ENCODE results near the gene ITPKC.

The ITPKC gene

DNA sequence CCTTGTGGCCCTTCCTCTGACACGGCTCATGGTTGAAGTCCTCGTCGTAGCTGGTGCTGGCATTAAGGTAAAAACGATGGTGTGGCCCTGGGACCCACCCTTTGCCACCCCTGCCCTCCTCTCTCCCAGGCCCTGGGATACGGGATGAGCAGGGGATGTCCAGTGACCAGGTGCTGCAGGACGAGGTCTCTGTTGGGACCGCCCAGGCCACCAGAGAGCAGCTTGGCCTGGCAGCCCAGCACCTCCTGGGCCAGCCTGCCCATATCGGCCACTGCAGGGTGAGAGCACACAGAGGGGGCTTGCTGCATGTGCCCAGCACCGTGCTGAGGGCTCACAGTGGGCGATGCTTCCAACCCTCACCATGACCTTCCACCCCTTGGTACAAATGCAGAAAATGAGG lies 27.0 kb downstream of the ITPKC start:
- no peak for DNase-seq (ENCODE audit: low read depth)
- TF ChIP-seq, protein P1, sequence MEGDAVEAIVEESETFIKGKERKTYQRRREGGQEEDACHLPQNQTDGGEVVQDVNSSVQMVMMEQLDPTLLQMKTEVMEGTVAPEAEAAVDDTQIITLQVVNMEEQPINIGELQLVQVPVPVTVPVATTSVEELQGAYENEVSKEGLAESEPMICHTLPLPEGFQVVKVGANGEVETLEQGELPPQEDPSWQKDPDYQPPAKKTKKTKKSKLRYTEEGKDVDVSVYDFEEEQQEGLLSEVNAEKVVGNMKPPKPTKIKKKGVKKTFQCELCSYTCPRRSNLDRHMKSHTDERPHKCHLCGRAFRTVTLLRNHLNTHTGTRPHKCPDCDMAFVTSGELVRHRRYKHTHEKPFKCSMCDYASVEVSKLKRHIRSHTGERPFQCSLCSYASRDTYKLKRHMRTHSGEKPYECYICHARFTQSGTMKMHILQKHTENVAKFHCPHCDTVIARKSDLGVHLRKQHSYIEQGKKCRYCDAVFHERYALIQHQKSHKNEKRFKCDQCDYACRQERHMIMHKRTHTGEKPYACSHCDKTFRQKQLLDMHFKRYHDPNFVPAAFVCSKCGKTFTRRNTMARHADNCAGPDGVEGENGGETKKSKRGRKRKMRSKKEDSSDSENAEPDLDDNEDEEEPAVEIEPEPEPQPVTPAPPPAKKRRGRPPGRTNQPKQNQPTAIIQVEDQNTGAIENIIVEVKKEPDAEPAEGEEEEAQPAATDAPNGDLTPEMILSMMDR (IDR thresholded peaks at IDR 0.05; ENCODE audit: insufficient read depth, low read depth, low read length, missing control alignments), result no peak

DNA sequence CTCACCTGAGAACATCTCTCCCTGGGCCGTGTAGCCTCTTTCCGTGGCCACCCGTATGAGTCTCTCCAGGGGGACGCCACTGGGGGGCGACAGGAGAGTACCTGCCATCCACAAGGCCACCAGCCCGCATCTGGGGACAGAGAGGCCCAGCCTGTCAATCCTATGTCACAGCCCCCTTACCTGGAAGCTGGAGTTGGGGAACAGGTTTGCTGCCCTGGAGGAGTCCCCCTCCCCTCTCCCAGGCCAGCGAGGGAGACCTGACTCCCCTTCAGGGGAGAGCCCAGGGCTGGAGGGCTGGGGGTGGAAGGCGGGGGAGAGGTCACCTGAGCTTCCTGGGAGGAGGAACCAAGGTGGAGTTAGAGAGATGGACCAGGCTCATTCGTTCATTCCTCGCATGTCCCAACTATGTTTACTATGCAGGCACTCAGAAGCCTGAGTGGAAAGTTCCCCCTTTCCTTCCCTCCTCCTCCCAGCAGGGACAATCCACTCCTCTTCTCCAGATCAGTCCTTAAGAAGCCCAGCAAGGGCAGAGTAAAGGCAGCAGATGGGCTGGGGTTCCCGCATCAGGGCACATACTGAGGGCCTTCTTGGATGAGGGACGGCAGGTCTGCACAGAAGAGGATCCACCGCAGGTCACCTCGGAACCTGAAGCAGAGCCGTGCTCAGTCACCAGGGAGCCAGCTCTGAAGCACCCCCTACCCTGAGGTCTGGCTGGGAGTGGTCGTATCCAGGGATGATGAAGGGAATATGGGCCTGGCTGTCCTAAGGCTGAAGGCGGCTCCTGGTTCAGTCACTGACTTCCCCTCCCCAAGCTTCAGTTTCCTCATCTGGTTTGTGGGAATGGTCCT lies 27.9 kb downstream of the ITPKC start:
- TF ChIP-seq, protein P1 (IDR thresholded peaks at IDR 0.05; ENCODE audit: insufficient read depth, low read depth, low read length, missing control alignments), result peak; percentile 17
- H3K4me3 ChIP-seq (ENCODE audit: low read depth, low read length), result no peak overlapping the region
- peak; percentile 34 for DNase-seq (ENCODE audit: low read depth)

More for the DNA sequence above, 27.0 kb downstream of the ITPKC start:
- H3K4me3 ChIP-seq (ENCODE audit: low read depth, low read length), result no peak overlapping the region

DNA sequence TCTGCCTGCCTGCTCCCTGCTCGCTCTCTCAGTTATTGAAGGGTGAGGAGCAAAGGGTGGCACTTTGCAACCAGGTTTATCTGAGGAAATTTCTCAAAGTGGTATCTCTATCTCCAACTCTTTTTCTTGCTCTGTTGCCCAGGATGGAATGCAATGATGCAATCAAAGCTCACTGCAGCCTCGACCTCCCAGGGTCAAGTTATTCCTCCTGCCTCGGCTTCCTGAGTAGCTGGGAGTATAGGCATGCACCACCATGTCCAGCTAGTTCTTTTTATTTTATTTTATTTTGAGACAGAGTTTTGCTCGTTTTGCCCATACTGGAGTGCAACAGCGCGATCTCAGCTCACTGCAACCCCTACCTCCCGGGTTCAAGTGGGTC lies 28.5 kb downstream of the ITPKC start:
- no peak overlapping the region for H3K4me3 ChIP-seq (ENCODE audit: low read depth, low read length)
- no peak for DNase-seq (ENCODE audit: low read depth)
- TF ChIP-seq, protein P1 (IDR thresholded peaks at IDR 0.05; ENCODE audit: insufficient read depth, low read depth, low read length, missing control alignments), result no peak

DNA sequence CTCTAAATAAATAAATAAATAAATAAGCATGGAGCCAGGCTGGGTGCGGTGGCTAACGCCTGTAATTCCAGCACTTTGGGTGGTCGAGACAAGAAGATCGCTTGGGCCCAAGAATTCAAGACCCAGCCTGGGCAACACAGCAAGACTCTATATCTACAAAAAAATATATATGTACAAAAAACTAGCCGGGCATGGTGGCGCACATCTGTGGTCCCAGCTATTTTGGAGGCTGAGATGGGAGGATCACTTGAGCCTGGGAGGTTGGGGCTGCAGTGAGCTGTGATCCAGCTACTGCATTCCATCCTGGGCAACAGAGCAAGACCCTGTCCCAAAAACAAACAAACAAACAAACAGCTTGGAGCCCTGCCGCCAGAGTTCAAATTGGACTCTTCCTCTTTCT lies 30.6 kb downstream of the ITPKC start:
- no peak for DNase-seq (ENCODE audit: low read depth)
- TF ChIP-seq, protein P1 (IDR thresholded peaks at IDR 0.05; ENCODE audit: insufficient read depth, low read depth, low read length, missing control alignments), result no peak
- no peak overlapping the region for H3K4me3 ChIP-seq (ENCODE audit: low read depth, low read length)

DNA sequence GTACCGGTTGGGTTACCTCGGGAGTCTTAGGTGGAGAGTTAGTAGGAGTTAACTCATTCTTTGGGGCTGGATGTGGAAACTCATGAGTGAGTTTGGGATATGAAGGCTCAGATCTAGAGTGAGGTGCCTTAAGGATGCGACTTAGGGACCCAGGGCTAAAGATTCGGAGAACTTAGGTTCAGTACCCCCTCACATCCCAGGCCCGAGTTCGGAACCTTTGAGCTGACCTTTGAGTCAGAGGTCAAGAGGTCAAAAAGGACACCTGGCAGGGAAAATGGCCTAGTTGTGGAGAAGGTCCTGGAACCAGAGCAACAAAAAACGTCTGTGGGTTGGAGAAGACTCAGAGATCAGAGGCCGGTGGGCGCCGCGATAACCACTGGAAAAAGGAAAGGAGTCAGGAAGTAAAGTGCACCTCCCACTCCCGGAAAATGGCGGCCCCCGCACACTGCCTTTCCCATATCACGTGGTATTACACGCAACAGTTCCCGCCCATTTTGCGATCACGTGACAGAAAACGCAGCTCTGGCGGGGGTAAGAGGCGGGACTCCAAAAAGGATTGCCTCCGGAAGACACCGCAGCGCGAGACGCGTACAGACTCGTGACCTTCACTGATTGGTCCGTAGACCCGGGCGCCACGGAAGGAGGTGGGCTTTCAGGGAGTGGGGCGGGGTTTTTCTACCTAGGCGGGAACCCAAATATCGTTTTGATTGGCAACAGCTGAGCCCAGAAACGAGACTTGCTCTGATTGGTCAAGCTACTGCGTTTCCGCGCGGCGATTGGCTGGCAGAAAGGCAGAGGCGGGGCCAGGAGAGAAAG lies 33.4 kb downstream of the ITPKC start, which contains the start of gene ACTMAP:
Gene ACTMAP, minus strand, starts transcription at position 420 of the 816 bp plus-strand sequence. CDS start 674 bp downstream, outside the sequence.
- H3K4me3 ChIP-seq (ENCODE audit: low read depth, low read length), result peak within 1 kb of the TSS; percentile 81
- TF ChIP-seq, protein P1 (IDR thresholded peaks at IDR 0.05; ENCODE audit: insufficient read depth, low read depth, low read length, missing control alignments), result no peak
- peak; percentile 100 for DNase-seq (ENCODE audit: low read depth)

DNA sequence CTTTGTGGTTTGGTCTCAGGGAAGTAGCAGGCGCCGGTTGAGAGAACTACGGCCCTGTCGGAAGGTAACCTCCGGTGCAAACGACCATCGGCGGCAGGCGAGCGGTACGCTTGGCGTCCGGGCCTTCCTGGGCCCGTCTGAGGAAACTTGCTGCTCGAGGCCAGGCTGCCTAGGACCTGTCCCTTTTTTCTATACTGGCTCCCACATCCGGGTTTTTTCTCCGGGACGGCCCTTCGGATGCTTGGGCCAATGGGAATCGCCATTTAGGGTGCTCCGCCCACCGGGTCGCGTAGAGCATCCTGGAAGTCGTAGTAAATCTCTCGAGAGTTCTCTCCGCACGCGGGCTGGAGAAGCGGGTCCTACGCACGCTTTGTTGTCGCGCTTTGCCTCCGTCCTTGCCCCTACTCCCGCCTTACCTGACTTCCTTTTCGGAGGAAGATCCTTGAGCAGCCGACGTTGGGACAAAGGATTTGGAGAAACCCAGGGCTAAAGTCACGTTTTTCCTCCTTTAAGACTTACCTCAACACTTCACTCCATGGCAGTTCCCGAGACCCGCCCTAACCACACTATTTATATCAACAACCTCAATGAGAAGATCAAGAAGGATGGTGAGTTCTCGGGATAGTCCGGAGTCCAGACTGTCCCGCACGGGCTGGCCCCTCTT lies 34.1 kb downstream of the ITPKC start, which contains the start of gene SNRPA:
Gene SNRPA, plus strand, starts transcription at position 330 of the 664 bp plus-strand sequence. Its CDS starts 206 bp downstream, at position 536.
- H3K4me3 ChIP-seq (ENCODE audit: low read depth, low read length), result peak within 1 kb of the TSS; percentile 81
- TF ChIP-seq, protein P1 (IDR thresholded peaks at IDR 0.05; ENCODE audit: insufficient read depth, low read depth, low read length, missing control alignments), result no peak
- peak; percentile 99 for DNase-seq (ENCODE audit: low read depth)
